KMS-11 (cell line): ENCODE data around the gene GNB1.

ENCODE experiments used
- H2AFZ ChIP-seq: fragments of 200-600 bp; sonication (generic); 2 replicates; pipeline ENCODE4 v1.6.1; 2016; ENCODE audit warnings: antibody characterized with exemption, mixed run types, low read depth
- H3K27ac ChIP-seq: fragments of 200-600 bp; sonication (generic); 2 replicates; pipeline ENCODE4 v1.6.1; 2016; ENCODE audit warnings: mild to moderate bottlenecking, mixed run types
- H3K27me3 ChIP-seq: fragments of 200-600 bp; sonication (generic); 2 replicates; pipeline ENCODE4 v1.6.1; 2017; ENCODE audit warnings: mild to moderate bottlenecking, low read depth, mixed run types, moderate library complexity; ENCODE audit not compliant: insufficient read depth
- H3K36me3 ChIP-seq: fragments of 200-600 bp; sonication (generic); 2 replicates; pipeline ENCODE4 v1.6.1; 2017; ENCODE audit warnings: mild to moderate bottlenecking, mixed run types; ENCODE audit not compliant: insufficient read depth
- H3K4me1 ChIP-seq: fragments of 200-600 bp; sonication (generic); 2 replicates; pipeline ENCODE4 v1.6.1; 2016; ENCODE audit warnings: mild to moderate bottlenecking, low read depth, mixed run types; ENCODE audit not compliant: poor library complexity, severe bottlenecking
- H3K4me2 ChIP-seq: fragments of 200-600 bp; sonication (generic); 2 replicates; pipeline ENCODE4 v1.7.0; 2016; ENCODE audit warnings: mild to moderate bottlenecking, mixed run types
- H3K4me3 ChIP-seq: fragments of 200-600 bp; sonication (generic); IDR thresholded peaks from 2 replicates; pipeline ENCODE4 v1.6.1; 2017; ENCODE audit warnings: low read depth, low read length, mixed read lengths; ENCODE audit not compliant: insufficient read depth
- H3K79me2 ChIP-seq: fragments of 200-600 bp; sonication (generic); 2 replicates; pipeline ENCODE4 v1.6.1; 2016; ENCODE audit warnings: low read depth, mixed run types; ENCODE audit not compliant: insufficient read depth
- H3K9ac ChIP-seq: fragments of 200-600 bp; sonication (generic); 2 replicates; pipeline ENCODE4 v1.6.1; 2016; ENCODE audit warnings: mild to moderate bottlenecking, mixed run types
- H4K20me1 ChIP-seq: fragments of 200-600 bp; sonication (generic); 2 replicates; pipeline ENCODE4 v1.6.1; 2016; ENCODE audit warnings: mild to moderate bottlenecking, mixed run types; ENCODE audit not compliant: insufficient read depth
- TF ChIP-seq, protein P1 (sequence below): fragments of 200-600 bp; sonication (generic); conservative IDR thresholded peaks from 2 replicates; pipeline ENCODE4 v1.6.1; 2017; ENCODE audit warnings: low read depth, mild to moderate bottlenecking, antibody characterized with exemption, low read length, moderate library complexity, mixed read lengths

The GNB1 gene

DNA sequence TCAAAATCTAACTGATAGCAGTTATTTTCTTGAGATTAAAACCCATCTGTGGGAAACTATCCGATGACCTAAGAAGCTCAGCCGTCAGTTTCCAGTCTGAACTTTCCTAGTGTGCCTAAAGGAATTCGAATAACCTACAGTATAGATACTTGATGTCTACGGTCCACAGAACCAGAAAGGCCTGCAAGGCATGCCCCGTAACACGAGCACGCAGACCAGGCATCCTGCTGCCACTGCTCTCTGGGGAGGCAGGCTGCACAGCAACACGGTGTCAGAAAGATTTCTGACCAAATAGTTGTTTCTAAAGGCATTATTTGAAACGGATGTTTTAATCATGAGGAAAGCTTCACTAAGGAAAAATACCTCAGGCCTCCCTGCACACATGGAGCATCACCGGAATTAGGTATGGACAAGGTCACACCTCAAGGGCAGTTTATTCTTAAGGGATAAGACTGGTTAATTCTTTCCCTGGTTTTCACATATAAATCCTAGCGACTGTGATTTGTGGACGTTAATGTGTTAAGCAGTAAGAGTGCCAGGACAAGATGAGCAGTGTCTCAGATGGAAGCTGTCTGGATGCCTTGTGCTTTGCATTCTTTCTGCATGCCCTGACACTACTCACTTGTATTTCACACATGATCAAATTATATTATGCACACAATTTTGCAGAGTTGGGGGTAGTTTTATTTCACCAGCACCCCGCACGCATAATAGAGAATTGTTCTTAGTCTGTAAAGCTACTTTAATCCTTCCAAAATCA lies 63.6 kb downstream of the GNB1 start:
- Histone ChIP-seq H3K79me2 (peaks cover 75% of the 10 kb centered on the region; the same call in 1 of the 2 replicates), H3K9ac (no peak overlapping the region), H3K4me2 (no peak overlapping the region), H4K20me1 (peaks cover 13% of the 10 kb centered on the region; the same call in 1 of the 2 replicates), H3K4me1 (peaks cover 39% of the 10 kb centered on the region), H3K27me3 (no peaks in the 10 kb centered on the region), H3K4me3 (no peak overlapping the region), H3K36me3 (no peaks in the 10 kb centered on the region; the same call in none of the 2 replicates), H2AFZ (no peak overlapping the region), H3K27ac (no peak overlapping the region)
- TF ChIP-seq, protein P1, sequence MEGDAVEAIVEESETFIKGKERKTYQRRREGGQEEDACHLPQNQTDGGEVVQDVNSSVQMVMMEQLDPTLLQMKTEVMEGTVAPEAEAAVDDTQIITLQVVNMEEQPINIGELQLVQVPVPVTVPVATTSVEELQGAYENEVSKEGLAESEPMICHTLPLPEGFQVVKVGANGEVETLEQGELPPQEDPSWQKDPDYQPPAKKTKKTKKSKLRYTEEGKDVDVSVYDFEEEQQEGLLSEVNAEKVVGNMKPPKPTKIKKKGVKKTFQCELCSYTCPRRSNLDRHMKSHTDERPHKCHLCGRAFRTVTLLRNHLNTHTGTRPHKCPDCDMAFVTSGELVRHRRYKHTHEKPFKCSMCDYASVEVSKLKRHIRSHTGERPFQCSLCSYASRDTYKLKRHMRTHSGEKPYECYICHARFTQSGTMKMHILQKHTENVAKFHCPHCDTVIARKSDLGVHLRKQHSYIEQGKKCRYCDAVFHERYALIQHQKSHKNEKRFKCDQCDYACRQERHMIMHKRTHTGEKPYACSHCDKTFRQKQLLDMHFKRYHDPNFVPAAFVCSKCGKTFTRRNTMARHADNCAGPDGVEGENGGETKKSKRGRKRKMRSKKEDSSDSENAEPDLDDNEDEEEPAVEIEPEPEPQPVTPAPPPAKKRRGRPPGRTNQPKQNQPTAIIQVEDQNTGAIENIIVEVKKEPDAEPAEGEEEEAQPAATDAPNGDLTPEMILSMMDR = no peak

DNA sequence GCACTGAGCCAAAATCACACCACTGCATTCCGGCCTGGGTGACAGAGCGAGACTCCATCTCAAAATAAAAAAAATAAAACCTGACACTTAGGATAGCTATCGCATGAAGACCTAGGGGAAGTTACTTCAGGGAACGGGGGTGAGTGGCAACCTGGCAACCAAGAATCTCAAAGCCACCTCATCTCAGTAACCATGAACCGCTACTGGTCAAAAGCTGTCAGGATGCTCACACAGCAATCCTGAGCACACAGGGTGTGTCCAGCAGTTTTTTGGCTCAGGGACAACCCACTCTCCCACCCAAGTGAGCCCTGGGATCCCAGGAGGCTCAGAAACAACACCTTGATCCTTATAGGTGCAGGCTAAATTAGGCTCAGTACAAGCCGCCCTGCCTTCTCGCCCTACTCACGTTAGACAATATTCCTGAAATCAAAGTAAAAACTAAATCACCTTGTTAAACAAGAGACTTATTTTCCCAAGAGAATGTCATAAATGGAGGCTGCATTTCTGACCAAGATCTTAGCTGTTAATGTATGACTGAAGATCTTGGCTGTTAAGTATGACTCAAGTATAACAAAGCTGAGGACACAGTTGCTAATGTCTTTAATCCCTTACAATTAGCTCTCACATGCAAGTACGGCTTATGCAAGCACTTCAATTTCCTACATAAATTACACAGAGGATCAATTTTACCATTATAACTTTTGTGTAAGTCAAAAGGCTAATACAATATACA lies 64.4 kb downstream of the GNB1 start:
- H3K79me2 ChIP-seq = peaks cover 69% of the 10 kb centered on the region; the same call in 1 of the 2 replicates
- H3K4me3 ChIP-seq = no peak overlapping the region
- H3K27me3 ChIP-seq = no peaks in the 10 kb centered on the region
- H3K9ac ChIP-seq = no peak overlapping the region
- H3K27ac ChIP-seq = no peak overlapping the region
- H4K20me1 ChIP-seq = peaks cover 13% of the 10 kb centered on the region; the same call in 1 of the 2 replicates
- H3K4me1 ChIP-seq = peaks cover 39% of the 10 kb centered on the region
- no peaks in the 10 kb centered on the region; the same call in none of the 2 replicates for H3K36me3 ChIP-seq
- TF ChIP-seq, protein P1 = no peak
- no peak overlapping the region for H3K4me2 ChIP-seq
- H2AFZ ChIP-seq = no peak overlapping the region

DNA sequence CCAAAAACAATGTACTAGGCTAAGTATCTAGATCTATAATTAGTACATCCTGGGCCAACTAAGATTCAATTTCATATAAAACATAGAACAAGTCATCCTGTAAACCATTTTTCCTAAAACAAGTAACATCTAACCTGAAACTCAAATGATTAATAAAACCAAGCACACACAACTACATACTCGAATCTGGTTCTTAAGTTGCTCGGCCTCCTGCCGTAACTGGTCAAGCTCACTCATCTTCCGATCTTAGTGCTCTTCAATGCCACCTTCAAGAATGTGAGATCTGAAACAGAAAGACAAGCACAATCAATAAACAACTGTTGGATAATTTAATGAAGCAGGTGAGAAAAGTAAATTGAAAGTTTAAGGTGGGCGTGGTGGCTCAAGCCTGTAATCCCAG lies 65.7 kb downstream of the GNB1 start:
- TF ChIP-seq, protein P1 = no peak
- Histone ChIP-seq H3K36me3 (no peaks in the 10 kb centered on the region; the same call in 1 of the 2 replicates), H2AFZ (no peak overlapping the region), H3K4me2 (peak overlapping the region; percentile 54; the same call in 1 of the 2 replicates), H3K9ac (no peak overlapping the region), H3K27ac (peak overlapping the region; percentile 39; the same call in 1 of the 2 replicates), H3K27me3 (no peaks in the 10 kb centered on the region), H3K79me2 (peaks cover 65% of the 10 kb centered on the region; the same call in 1 of the 2 replicates), H3K4me1 (peaks cover 39% of the 10 kb centered on the region), H3K4me3 (no peak overlapping the region), H4K20me1 (peaks cover 13% of the 10 kb centered on the region; the same call in 1 of the 2 replicates)

DNA sequence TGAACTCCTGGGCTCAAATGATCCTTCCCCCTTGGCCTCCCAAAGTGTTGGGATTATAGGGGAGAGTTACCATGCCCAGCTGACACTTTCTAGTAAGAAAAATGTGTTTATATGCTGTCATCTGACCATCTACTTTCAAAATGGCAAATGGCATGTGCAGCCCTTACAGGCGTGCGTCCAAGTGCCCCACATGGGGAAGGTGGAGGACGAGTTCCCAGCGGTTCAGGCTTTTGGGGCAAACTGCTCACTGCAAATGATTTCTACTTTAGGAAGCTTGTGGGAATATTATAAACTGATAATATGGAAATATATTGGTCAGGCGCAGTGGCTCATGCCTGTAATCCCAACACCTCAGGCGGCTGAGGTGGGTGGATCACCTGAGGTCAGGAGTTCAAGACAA lies 71.1 kb downstream of the GNB1 start:
- Histone ChIP-seq H2AFZ (no peak overlapping the region), H3K79me2 (peaks cover 37% of the 10 kb centered on the region), H3K27me3 (no peaks in the 10 kb centered on the region), H4K20me1 (0 out of 2 replicates have a peak, but pooled peaks cover 8% of the 10 kb centered on the region), H3K27ac (no peak overlapping the region), H3K4me2 (no peak overlapping the region), H3K4me3 (no peak overlapping the region), H3K36me3 (peaks cover 4% of the 10 kb centered on the region; the same call in 1 of the 2 replicates), H3K4me1 (peaks cover 17% of the 10 kb centered on the region), H3K9ac (no peak overlapping the region)
- TF ChIP-seq, protein P1 = no peak
